ENCODE data around the gene SIMC1.

SIMC1 gene

GRCh38 chr5:176388444-176389134 lies 150.4 kb downstream of the SIMC1 start, which contains the start of the genes HIGD2A and NOP16:
Gene HIGD2A (plus strand): TSS chr5:176388751. CDS start chr5:176388820, 69 bp downstream.
Gene NOP16 (minus strand): TSS chr5:176388598. CDS start chr5:176388539, 59 bp downstream.
- H3K27ac ChIP-seq (ENCODE audit: poor library complexity, severe bottlenecking), result peak within 1 kb of the TSS; percentile 79
- ATAC-seq (ENCODE audit: low read depth) (peak; percentile 87), DNase-seq (ENCODE audit: low spot score) (peak; percentile 100)
- TF ChIP-seq, protein P1, sequence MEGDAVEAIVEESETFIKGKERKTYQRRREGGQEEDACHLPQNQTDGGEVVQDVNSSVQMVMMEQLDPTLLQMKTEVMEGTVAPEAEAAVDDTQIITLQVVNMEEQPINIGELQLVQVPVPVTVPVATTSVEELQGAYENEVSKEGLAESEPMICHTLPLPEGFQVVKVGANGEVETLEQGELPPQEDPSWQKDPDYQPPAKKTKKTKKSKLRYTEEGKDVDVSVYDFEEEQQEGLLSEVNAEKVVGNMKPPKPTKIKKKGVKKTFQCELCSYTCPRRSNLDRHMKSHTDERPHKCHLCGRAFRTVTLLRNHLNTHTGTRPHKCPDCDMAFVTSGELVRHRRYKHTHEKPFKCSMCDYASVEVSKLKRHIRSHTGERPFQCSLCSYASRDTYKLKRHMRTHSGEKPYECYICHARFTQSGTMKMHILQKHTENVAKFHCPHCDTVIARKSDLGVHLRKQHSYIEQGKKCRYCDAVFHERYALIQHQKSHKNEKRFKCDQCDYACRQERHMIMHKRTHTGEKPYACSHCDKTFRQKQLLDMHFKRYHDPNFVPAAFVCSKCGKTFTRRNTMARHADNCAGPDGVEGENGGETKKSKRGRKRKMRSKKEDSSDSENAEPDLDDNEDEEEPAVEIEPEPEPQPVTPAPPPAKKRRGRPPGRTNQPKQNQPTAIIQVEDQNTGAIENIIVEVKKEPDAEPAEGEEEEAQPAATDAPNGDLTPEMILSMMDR (IDR thresholded peaks at IDR 0.05; ENCODE audit: poor library complexity, severe bottlenecking), result no peak
- peaks cover 10% of the 10 kb centered on the region for H3K4me1 ChIP-seq (ENCODE audit: insufficient read depth, poor library complexity, severe bottlenecking)
- peak within 1 kb of the TSS; percentile 82 for H3K4me3 ChIP-seq (ENCODE audit: severe bottlenecking)
- no peaks in the 10 kb centered on the region for H3K27me3 ChIP-seq (ENCODE audit: insufficient read depth, poor library complexity, severe bottlenecking)
- no peaks in the 10 kb centered on the region for H3K9me3 ChIP-seq (ENCODE audit: severe bottlenecking)
- H3K36me3 ChIP-seq (ENCODE audit: low read depth), result peaks cover 79% of the 10 kb centered on the region

DNA sequence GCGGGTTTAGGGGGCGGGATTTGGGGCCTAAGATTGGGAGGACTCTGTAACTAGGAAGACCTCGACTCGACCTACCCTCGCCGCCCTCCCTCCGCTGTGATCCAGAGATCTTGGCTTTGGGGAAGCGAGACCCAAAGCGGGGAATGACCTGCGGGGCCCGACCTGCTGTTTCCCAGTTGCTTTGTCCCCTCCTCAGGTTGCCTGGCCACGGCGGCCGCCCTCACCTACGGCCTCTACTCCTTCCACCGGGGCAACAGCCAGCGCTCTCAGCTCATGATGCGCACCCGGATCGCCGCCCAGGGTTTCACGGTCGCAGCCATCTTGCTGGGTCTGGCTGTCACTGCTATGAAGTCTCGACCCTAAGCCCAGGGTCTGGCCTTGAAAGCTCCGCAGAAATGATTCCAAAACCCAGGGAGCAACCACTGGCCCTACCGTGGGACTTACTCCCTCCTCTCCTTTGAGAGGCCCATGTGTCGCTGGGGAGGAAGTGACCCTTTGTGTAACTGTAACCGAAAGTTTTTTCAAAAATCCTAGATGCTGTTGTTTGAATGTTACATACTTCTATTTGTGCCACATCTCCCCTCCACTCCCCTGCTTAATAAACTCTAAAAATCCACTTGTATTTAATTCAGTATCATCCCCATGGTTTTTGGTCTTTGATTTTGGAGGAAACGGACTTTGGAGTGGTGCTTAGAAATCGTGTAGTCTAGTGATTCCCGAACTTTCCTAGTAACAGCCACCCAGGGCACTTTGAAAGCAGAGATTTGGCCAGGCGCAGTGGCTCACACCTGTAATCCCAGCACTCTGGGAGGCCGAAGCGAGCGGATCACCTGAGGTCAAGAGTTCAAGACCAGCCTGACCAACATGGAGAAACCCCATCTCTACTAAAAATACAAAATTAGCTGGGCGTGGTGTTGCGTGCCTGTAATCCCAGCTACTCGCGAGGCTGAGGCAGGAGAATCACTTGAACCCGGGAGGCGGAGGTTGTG lies 151.2 kb downstream of the SIMC1 start:
- H3K4me3 ChIP-seq (ENCODE audit: severe bottlenecking), result peak overlapping the region; percentile 82
- ATAC-seq (ENCODE audit: low read depth), result peak; percentile 46
- no peaks in the 10 kb centered on the region for H3K27me3 ChIP-seq (ENCODE audit: insufficient read depth, poor library complexity, severe bottlenecking)
- H3K4me1 ChIP-seq (ENCODE audit: insufficient read depth, poor library complexity, severe bottlenecking), result peaks cover 10% of the 10 kb centered on the region
- DNase-seq (ENCODE audit: low spot score), result no peak
- H3K36me3 ChIP-seq (ENCODE audit: low read depth), result peaks cover 79% of the 10 kb centered on the region
- TF ChIP-seq, protein P1 (IDR thresholded peaks at IDR 0.05; ENCODE audit: poor library complexity, severe bottlenecking), result no peak
- peak overlapping the region; percentile 79 for H3K27ac ChIP-seq (ENCODE audit: poor library complexity, severe bottlenecking)
- H3K9me3 ChIP-seq (ENCODE audit: severe bottlenecking), result no peaks in the 10 kb centered on the region

DNA sequence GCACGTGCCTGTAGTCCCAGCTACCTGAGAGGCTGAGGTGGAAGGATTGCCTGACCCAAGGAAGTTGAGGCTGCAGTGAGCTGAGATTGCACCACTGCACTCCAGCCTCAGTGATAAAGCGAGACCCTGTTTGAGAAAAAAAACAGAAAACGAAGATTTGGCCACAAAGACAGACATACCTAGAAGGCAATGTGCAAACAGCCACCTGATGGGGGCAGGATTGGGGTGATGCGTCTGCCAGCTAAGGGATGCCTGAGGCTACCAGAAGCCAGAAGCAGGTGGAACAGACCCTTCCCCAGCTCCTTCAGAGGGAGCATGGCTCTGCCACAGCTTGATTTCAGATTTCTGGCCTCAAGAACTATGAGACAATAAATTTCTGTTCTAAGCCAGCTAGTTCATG lies 153.3 kb downstream of the SIMC1 start:
- Histone ChIP-seq H3K27me3 (ENCODE audit: insufficient read depth, poor library complexity, severe bottlenecking) (no peaks in the 10 kb centered on the region), H3K36me3 (ENCODE audit: low read depth) (peaks cover 71% of the 10 kb centered on the region)
- no peak for ATAC-seq (ENCODE audit: low read depth)

GRCh38 chr5:176391999-176392398 lies 153.8 kb downstream of the SIMC1 start:
- Histone ChIP-seq H3K27ac (ENCODE audit: poor library complexity, severe bottlenecking) (no peak overlapping the region), H3K27me3 (ENCODE audit: insufficient read depth, poor library complexity, severe bottlenecking) (no peaks in the 10 kb centered on the region), H3K36me3 (ENCODE audit: low read depth) (peaks cover 71% of the 10 kb centered on the region), H3K4me1 (ENCODE audit: insufficient read depth, poor library complexity, severe bottlenecking) (peaks cover 10% of the 10 kb centered on the region), H3K9me3 (ENCODE audit: severe bottlenecking) (no peaks in the 10 kb centered on the region), H3K4me3 (ENCODE audit: severe bottlenecking) (no peak overlapping the region)
- TF ChIP-seq, protein P1 (IDR thresholded peaks at IDR 0.05; ENCODE audit: poor library complexity, severe bottlenecking), result no peak
- DNase-seq (ENCODE audit: low spot score), result no peak
- no peak for ATAC-seq (ENCODE audit: low read depth)

More for the DNA sequence above, 153.3 kb downstream of the SIMC1 start:
- no peak for DNase-seq (ENCODE audit: low spot score)
- no peak overlapping the region for H3K27ac ChIP-seq (ENCODE audit: poor library complexity, severe bottlenecking)
- peaks cover 10% of the 10 kb centered on the region for H3K4me1 ChIP-seq (ENCODE audit: insufficient read depth, poor library complexity, severe bottlenecking)
- H3K9me3 ChIP-seq (ENCODE audit: severe bottlenecking), result no peaks in the 10 kb centered on the region
- TF ChIP-seq, protein P1 (IDR thresholded peaks at IDR 0.05; ENCODE audit: poor library complexity, severe bottlenecking), result no peak
- H3K4me3 ChIP-seq (ENCODE audit: severe bottlenecking), result no peak overlapping the region

All from RWPE2 (cell line).